ENCODE data around the gene INO80B.

Gene INO80B

GRCh38 chr2:74503506-74504475, 48.9 kb downstream of the INO80B start:
- DNase-seq = no peak

DNA sequence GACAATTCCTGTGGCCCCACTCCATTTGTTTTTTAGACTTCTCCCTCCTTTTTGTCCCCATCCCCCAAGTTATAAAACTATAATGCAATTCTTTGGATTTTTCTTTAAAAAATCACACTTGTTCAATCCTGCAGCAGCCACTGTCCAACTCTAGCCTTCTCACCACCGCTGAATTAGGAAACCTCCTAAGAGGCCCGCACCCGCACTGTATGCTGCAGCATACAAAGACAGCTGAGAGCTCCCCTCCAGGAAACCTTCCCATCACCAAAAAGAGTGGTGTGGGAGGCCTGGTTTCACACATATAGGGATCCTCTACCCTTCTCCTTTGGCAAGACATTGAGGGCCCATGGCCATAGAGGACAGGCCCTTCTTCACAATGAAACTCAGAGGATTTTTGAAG, 49.7 kb downstream of the INO80B start:
- DNase-seq = no peak

GRCh38 chr2:74505448-74506246, 50.8 kb downstream of the INO80B start:
- DNase-seq = no peak

DNA sequence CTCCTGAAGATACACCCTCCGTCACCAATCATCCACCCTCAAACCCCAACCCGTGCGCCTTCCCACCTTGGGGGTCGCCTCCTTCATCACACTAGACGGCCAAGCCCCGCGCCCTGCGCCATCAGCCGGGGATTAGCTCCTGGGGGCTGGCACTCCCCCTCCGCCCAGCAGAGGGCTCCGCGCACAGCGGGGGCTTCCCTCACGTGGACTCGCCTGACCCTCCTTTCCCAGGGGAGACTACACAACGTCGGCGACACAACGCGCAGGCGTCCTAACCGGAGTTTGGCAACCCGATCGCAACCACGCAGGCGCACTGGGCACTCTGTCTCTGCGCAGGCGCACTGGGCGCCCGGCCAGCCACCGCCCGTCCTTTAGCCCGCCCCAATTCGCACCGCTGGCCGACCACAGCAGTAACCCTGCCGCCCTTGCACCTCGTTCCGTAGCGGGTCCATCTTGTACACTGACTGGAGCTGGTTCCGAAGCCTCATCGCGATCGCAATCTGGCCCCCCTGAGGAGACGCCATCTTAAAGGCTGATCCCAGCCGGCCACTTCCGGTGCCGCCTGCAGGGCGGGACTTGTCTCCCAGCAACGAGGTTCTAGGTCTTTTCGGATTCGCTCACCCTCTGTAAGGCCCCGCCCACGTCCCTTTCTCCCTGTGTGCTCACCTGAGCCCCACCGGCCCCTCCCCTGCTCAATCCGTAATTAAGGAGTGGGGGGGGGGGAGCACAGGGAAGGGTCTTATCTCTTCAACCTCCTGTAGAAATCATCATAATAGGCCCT, 52.4 kb downstream of the INO80B start, which contains the start of gene PCGF1:
Gene PCGF1 (minus strand): TSS at position 551 of the 781 bp plus-strand sequence. CDS start 27 bp downstream, at position 524.
- peak; percentile 97 for DNase-seq
